DOHH2 (cell line): ENCODE measurements around the gene SIK2.

Experiments
- H3F3A ChIP-seq: fragments of 200-600 bp; sonication (generic), shearing (Covaris generic); 2 replicates; pipeline ENCODE4 v1.6.0; 2016; ENCODE audit warnings: antibody characterized with exemption, mild to moderate bottlenecking; ENCODE audit not compliant: control insufficient read depth, insufficient read depth
- H3K27ac ChIP-seq: fragments of 200-600 bp; sonication (generic); 2 replicates; pipeline ENCODE4 v1.5.1; 2014; ENCODE audit warnings: low read depth, mild to moderate bottlenecking, low read length, moderate library complexity
- H3K27me3 ChIP-seq: fragments of 200-600 bp; sonication (generic); 2 replicates; pipeline ENCODE4 v1.6.1; 2014; ENCODE audit warnings: mild to moderate bottlenecking, low read length, mixed read lengths; ENCODE audit not compliant: control insufficient read depth
- H3K36me3 ChIP-seq: fragments of 200-600 bp; sonication (generic); 2 replicates; pipeline ENCODE4 v1.6.1; 2014; ENCODE audit warnings: mild to moderate bottlenecking, low read length, moderate library complexity, mixed read lengths; ENCODE audit not compliant: control insufficient read depth
- H3K4me1 ChIP-seq: fragments of 200-600 bp; sonication (generic); 2 replicates; pipeline ENCODE4 v1.6.1; 2014; ENCODE audit warnings: mild to moderate bottlenecking, low read length, mixed read lengths; ENCODE audit not compliant: control insufficient read depth
- H3K4me2 ChIP-seq: fragments of 200-600 bp; sonication (generic); 2 replicates; pipeline ENCODE4 v1.6.0; 2014; ENCODE audit warnings: mild to moderate bottlenecking, low read length, moderate library complexity
- H3K4me3 ChIP-seq: fragments of 200-600 bp; sonication (generic); 2 replicates; pipeline ENCODE4 v1.5.1; 2014; ENCODE audit warnings: mild to moderate bottlenecking, low read length, mixed read lengths
- H3K79me2 ChIP-seq: fragments of 200-600 bp; sonication (generic); 2 replicates; pipeline ENCODE4 v1.6.1; 2014; ENCODE audit warnings: mild to moderate bottlenecking, low read length, mixed read lengths; ENCODE audit not compliant: control insufficient read depth
- H3K9me2 ChIP-seq: fragments of 200-600 bp; sonication (generic); replicated peaks from 2 replicates; pipeline ENCODE4 v1.6.1; 2014; ENCODE audit warnings: mild to moderate bottlenecking, low read length, mixed read lengths; ENCODE audit not compliant: control insufficient read depth
- H3K9me3 ChIP-seq: fragments of 200-600 bp; sonication (generic); 2 replicates; pipeline ENCODE4 v1.6.1; 2014; ENCODE audit warnings: antibody characterized with exemption, low read length, mixed read lengths; ENCODE audit not compliant: control insufficient read depth, insufficient read depth
- H4K20me1 ChIP-seq: fragments of 200-600 bp; sonication (generic); 2 replicates; pipeline ENCODE4 v1.6.0; 2014; ENCODE audit warnings: low read depth, mild to moderate bottlenecking, antibody characterized with exemption, low read length, moderate library complexity; ENCODE audit not compliant: control insufficient read depth, insufficient read depth
- EZH2phosphoT487 ChIP-seq: fragments of 200-600 bp; sonication (generic); IDR thresholded peaks from 2 replicates; pipeline ENCODE4 v1.6.1; 2017; ENCODE audit warnings: borderline replicate concordance, mild to moderate bottlenecking, antibody characterized with exemption, low read length, moderate library complexity, mixed read lengths
- TF ChIP-seq, protein P1 (sequence below): fragments of 200-600 bp; sonication (generic); IDR thresholded peaks from one replicate; pipeline ENCODE4 v1.5.1; 2014; ENCODE audit warnings: antibody characterized with exemption, mild to moderate bottlenecking, low read depth, low read length; ENCODE audit not compliant: poor library complexity, severe bottlenecking

Gene SIK2

DNA sequence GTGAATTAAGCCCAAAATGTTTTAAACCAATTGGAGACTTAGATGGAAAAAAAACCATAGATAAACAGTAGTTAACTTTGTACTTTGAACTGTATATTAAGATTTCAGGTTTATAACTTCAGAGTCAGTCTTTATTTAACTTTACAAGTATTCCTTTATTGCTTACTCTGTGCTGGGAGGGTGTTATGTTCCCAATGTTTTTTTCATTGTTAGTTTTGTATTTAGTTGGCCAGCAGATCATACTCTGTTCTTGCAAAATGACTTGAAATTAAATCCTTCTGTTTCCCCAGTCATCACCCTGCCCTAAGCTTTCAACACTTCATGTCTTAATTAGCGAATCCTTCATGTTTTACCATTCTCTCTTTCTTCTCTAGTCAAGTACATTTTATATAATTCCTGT lies 25.3 kb downstream of the SIK2 start:
- H3K27me3 ChIP-seq = no peaks in the 10 kb centered on the region
- no peak overlapping the region for H3K4me2 ChIP-seq
- no peaks in the 10 kb centered on the region for H3K9me2 ChIP-seq
- no peak overlapping the region for H3K4me3 ChIP-seq
- H3F3A ChIP-seq = no peaks in the 10 kb centered on the region
- H3K36me3 ChIP-seq = peaks cover 48% of the 10 kb centered on the region
- no peaks in the 10 kb centered on the region for H3K9me3 ChIP-seq
- TF ChIP-seq, protein P1, sequence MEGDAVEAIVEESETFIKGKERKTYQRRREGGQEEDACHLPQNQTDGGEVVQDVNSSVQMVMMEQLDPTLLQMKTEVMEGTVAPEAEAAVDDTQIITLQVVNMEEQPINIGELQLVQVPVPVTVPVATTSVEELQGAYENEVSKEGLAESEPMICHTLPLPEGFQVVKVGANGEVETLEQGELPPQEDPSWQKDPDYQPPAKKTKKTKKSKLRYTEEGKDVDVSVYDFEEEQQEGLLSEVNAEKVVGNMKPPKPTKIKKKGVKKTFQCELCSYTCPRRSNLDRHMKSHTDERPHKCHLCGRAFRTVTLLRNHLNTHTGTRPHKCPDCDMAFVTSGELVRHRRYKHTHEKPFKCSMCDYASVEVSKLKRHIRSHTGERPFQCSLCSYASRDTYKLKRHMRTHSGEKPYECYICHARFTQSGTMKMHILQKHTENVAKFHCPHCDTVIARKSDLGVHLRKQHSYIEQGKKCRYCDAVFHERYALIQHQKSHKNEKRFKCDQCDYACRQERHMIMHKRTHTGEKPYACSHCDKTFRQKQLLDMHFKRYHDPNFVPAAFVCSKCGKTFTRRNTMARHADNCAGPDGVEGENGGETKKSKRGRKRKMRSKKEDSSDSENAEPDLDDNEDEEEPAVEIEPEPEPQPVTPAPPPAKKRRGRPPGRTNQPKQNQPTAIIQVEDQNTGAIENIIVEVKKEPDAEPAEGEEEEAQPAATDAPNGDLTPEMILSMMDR = no peak
- H4K20me1 ChIP-seq = no peaks in the 10 kb centered on the region
- H3K79me2 ChIP-seq = no peaks in the 10 kb centered on the region
- H3K4me1 ChIP-seq = no peaks in the 10 kb centered on the region
- H3K27ac ChIP-seq = no peak overlapping the region

DNA sequence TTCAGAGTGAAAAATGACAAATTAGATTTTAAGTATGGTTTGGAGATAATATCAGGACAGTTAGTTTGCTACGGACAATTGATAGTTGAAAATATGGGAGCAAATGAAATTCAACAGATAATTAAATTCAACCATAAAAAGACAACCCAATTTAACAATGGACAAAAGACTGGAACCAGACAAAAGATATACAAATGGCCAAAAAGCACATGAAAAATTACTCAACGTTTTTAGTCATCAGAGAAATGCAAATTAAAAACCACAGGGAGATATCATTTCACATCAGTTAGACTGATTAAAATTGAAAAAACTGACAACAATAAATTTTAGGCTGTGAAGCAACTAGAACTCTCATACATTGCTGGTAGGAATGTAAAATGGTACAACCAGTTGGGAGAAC lies 27.2 kb downstream of the SIK2 start:
- no peaks in the 10 kb centered on the region for H3K79me2 ChIP-seq
- H3K4me1 ChIP-seq = no peaks in the 10 kb centered on the region
- no peak overlapping the region for H3K4me2 ChIP-seq
- H3K36me3 ChIP-seq = peaks cover 46% of the 10 kb centered on the region
- H3F3A ChIP-seq = no peaks in the 10 kb centered on the region
- no peaks in the 10 kb centered on the region for H3K27me3 ChIP-seq
- H3K9me2 ChIP-seq = no peaks in the 10 kb centered on the region
- H3K4me3 ChIP-seq = no peak overlapping the region
- no peaks in the 10 kb centered on the region; the same call in 1 of the 2 replicates for H4K20me1 ChIP-seq
- TF ChIP-seq, protein P1 = no peak
- TF ChIP-seq EZH2phosphoT487 = no peak
- H3K27ac ChIP-seq = no peak overlapping the region
- no peaks in the 10 kb centered on the region for H3K9me3 ChIP-seq

DNA sequence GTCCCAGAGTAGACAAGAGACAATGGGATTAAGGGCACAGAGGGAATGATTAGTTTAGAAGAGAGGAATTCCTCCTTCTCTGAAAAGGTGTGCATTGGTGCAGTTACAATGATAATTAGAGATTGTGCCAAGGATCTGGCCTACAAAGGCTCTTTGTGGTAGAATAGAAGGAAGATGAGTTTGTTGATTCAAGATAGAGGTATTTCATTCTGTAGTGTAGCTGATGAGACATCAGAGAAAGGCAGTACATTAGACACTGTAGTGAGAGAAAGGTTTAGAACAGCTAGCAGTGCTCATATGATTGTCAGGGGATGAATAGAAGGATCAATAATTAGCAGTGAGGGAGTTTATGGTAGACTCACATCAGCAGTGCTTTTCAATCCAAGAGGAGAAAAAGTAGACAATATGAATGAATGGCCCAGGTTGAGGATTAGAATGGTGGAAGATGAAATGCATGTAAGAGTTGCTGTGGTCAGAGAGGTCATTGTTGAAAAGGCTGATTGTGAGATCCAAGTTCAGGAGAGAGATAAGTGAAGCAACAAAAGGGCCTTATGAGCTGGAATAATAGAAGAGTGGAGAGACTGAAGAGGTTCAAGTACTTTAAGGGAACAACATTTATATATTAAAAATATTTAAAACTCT lies 28.9 kb downstream of the SIK2 start:
- Histone ChIP-seq H3K27ac (no peak overlapping the region), H4K20me1 (no peaks in the 10 kb centered on the region; the same call in 1 of the 2 replicates), H3K9me3 (no peaks in the 10 kb centered on the region), H3K36me3 (peaks cover 36% of the 10 kb centered on the region), H3K4me3 (no peak overlapping the region), H3F3A (no peaks in the 10 kb centered on the region), H3K27me3 (no peaks in the 10 kb centered on the region), H3K4me2 (no peak overlapping the region), H3K4me1 (no peaks in the 10 kb centered on the region), H3K79me2 (no peaks in the 10 kb centered on the region), H3K9me2 (no peaks in the 10 kb centered on the region)
- TF ChIP-seq EZH2phosphoT487 = no peak

DNA sequence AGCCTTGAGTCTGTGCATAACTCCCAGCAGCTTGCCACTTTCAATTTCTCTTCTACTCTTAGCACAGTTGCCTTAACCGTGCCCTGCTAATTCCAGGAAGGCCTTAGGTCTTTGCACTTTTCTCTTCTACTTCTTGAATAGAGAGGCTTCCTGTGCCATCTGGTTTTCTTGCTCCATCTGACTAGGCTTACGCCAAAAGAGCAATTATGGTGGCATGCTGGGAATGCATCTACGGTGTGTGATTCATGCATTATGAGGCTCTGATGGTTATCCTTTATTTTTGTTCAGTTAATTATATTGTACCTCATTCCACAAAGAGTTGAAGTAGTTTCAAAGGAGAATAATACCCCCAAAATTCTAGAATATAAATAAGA lies 29.4 kb downstream of the SIK2 start:
- Histone ChIP-seq H3K9me2 (no peaks in the 10 kb centered on the region), H4K20me1 (no peaks in the 10 kb centered on the region; the same call in 1 of the 2 replicates), H3K4me3 (no peak overlapping the region), H3K9me3 (no peaks in the 10 kb centered on the region), H3K4me1 (no peaks in the 10 kb centered on the region), H3K27me3 (no peaks in the 10 kb centered on the region), H3K36me3 (peaks cover 35% of the 10 kb centered on the region), H3F3A (no peaks in the 10 kb centered on the region), H3K79me2 (no peaks in the 10 kb centered on the region), H3K4me2 (no peak overlapping the region), H3K27ac (no peak overlapping the region)
- TF ChIP-seq EZH2phosphoT487 = no peak
- TF ChIP-seq, protein P1 = no peak
